GM23338 (cell line): ENCODE results near the gene METTL14. TPM values are rescaled to one million over a fixed set of nuclear protein-coding genes. Genes with fewer than 3 reads are reported as not detected.

Experiments
- ATAC-seq: fragments of 200-7000 bp; cut with Tn5 transposase; 3 replicates; pipeline ENCODE4 v1.9.1; 2020
- DNase-seq: peaks from one replicate; pipeline ENCODE4 v3.0.0-alpha.2; 2015; ENCODE audit warnings: low spot score
- H2AFZ ChIP-seq: fragments of 200-600 bp; sonication (generic); 2 replicates; pipeline ENCODE4 v1.8.0; 2016; ENCODE audit warnings: antibody characterized with exemption, mild to moderate bottlenecking, moderate library complexity
- H3F3A ChIP-seq: fragments of 200-600 bp; sonication (generic); replicated peaks from 2 replicates; pipeline ENCODE4 v1.8.0; 2017; ENCODE audit warnings: antibody characterized with exemption, mixed run types, low read depth
- H3K27ac ChIP-seq: fragments of 200-600 bp; sonication (generic); 2 replicates; pipeline ENCODE4 v1.6.1; 2016; ENCODE audit warnings: low read depth
- H3K27me3 ChIP-seq: fragments of 200-600 bp; sonication (generic); 2 replicates; pipeline ENCODE4 v1.8.0; 2016; ENCODE audit warnings: mild to moderate bottlenecking, mixed run types, moderate library complexity; ENCODE audit not compliant: insufficient read depth
- H3K36me3 ChIP-seq: fragments of 200-600 bp; sonication (generic); 2 replicates; pipeline ENCODE4 v1.8.0; 2016; ENCODE audit warnings: mild to moderate bottlenecking; ENCODE audit not compliant: insufficient read depth
- H3K4me1 ChIP-seq: fragments of 200-600 bp; sonication (generic); 2 replicates; pipeline ENCODE4 v1.8.0; 2016; ENCODE audit warnings: mild to moderate bottlenecking, moderate library complexity; ENCODE audit not compliant: insufficient read depth
- H3K4me2 ChIP-seq: fragments of 200-600 bp; sonication (generic); 2 replicates; pipeline ENCODE4 v1.7.1; 2017; ENCODE audit warnings: mixed run types
- H3K4me3 ChIP-seq: fragments of 200-600 bp; sonication (generic); 2 replicates; pipeline ENCODE4 v1.6.1; 2016; ENCODE audit warnings: mixed run types
- H3K79me2 ChIP-seq: fragments of 200-600 bp; sonication (generic); replicated peaks from 2 replicates; pipeline ENCODE4 v1.8.0; 2017; ENCODE audit warnings: mild to moderate bottlenecking; ENCODE audit not compliant: insufficient read depth
- H3K9me2 ChIP-seq: fragments of 200-600 bp; sonication (generic); 2 replicates; pipeline ENCODE4 v1.8.0; 2017; ENCODE audit not compliant: insufficient read depth
- H4K20me1 ChIP-seq: fragments of 200-600 bp; sonication (generic); replicated peaks from 2 replicates; pipeline ENCODE4 v1.8.0; 2017; ENCODE audit warnings: mild to moderate bottlenecking; ENCODE audit not compliant: insufficient read depth
- H3K27ac Mint-ChIP-seq: 2 replicates; pipeline ENCODE4 v1.8.0; 2020; ENCODE audit warnings: inconsistent platforms, mild to moderate bottlenecking, moderate library complexity, mixed read lengths
- H3K27me3 Mint-ChIP-seq: 3 replicates; pipeline ENCODE4 v1.8.0; 2022; ENCODE audit warnings: low read depth, mild to moderate bottlenecking, moderate library complexity, mixed read lengths, inconsistent platforms; ENCODE audit not compliant: insufficient read depth, poor library complexity
- H3K36me3 Mint-ChIP-seq: 3 replicates; pipeline ENCODE4 v1.8.0; 2021; ENCODE audit warnings: low read depth, mild to moderate bottlenecking, inconsistent platforms, moderate library complexity, mixed read lengths
- H3K4me1 Mint-ChIP-seq: 3 replicates; pipeline ENCODE4 v1.8.0; 2020; ENCODE audit warnings: mild to moderate bottlenecking, inconsistent platforms, mixed read lengths
- H3K4me3 Mint-ChIP-seq: 3 replicates; pipeline ENCODE4 v1.8.0; 2021; ENCODE audit warnings: moderate library complexity, mild to moderate bottlenecking, inconsistent platforms, mixed read lengths
- H3K9me3 Mint-ChIP-seq: 3 replicates; pipeline ENCODE4 v1.8.0; 2020; ENCODE audit warnings: moderate library complexity, mild to moderate bottlenecking, inconsistent platforms, mixed read lengths
- CREB1 ChIP-seq: fragments of 250-450 bp; sonication (Bioruptor Pico); IDR thresholded peaks from 2 replicates; pipeline ENCODE4 v1.5.0; 2020; ENCODE audit warnings: low read depth, mild to moderate bottlenecking, moderate library complexity
- CTCF ChIP-seq, 2 experiments: fragments of 200-600 bp in 1 of 2; sonication (generic) in 1 of 2; conservative IDR thresholded peaks; 2 replicates each; pipeline versions ENCODE4 v1.5.1 to v1.6.1; 2016 to 2017; ENCODE audit warnings: antibody characterized with exemption in 2 of 2, low read depth in 2 of 2, mild to moderate bottlenecking in 2 of 2, moderate library complexity in 1 of 2
- ETS1 ChIP-seq: IDR thresholded peaks from 2 replicates; pipeline ENCODE4 v1.6.1; 2016; ENCODE audit warnings: antibody characterized with exemption
- EZH2 ChIP-seq: fragments of 200-600 bp; sonication (generic); IDR thresholded peaks from one replicate; pipeline ENCODE4 v1.8.0; 2017; ENCODE audit warnings: antibody characterized with exemption, mild to moderate bottlenecking, low read depth; ENCODE audit not compliant: unreplicated experiment
- EZH2phosphoT487 ChIP-seq: fragments of 200-600 bp; sonication (generic); IDR thresholded peaks from one replicate; pipeline ENCODE4 v1.8.1; 2018; ENCODE audit warnings: antibody characterized with exemption; ENCODE audit not compliant: unreplicated experiment
- JUNB ChIP-seq: IDR thresholded peaks from one replicate; pipeline ENCODE4 v1.6.1; 2016; ENCODE audit warnings: antibody characterized with exemption; ENCODE audit not compliant: unreplicated experiment
- NANOG ChIP-seq: IDR thresholded peaks from 2 replicates; pipeline ENCODE4 v1.6.1; 2016; ENCODE audit warnings: antibody characterized with exemption, borderline replicate concordance
- POLR2AphosphoS5 ChIP-seq: IDR thresholded peaks from 2 replicates; pipeline ENCODE4 v1.6.1; 2016; ENCODE audit warnings: antibody characterized with exemption, low read depth
- REST ChIP-seq: IDR thresholded peaks from one replicate; pipeline ENCODE4 v1.6.1; 2018; ENCODE audit warnings: antibody characterized with exemption; ENCODE audit not compliant: unreplicated experiment
- STAT1 ChIP-seq: IDR thresholded peaks from one replicate; pipeline ENCODE4 v1.6.1; 2016; ENCODE audit warnings: antibody characterized with exemption; ENCODE audit not compliant: unreplicated experiment
- ZNF114 ChIP-seq: fragments of 250-450 bp; sonication (Bioruptor Pico); IDR thresholded peaks from 2 replicates; pipeline ENCODE4 v1.5.0; 2020; ENCODE audit warnings: mild to moderate bottlenecking, moderate library complexity
- ZNF331 ChIP-seq: fragments of 250-450 bp; sonication (Bioruptor Pico); IDR thresholded peaks from 2 replicates; pipeline ENCODE4 v1.5.0; 2020; ENCODE audit warnings: low read depth, mild to moderate bottlenecking, moderate library complexity
- ZNF462 ChIP-seq: fragments of 250-450 bp; sonication (Bioruptor Pico); IDR thresholded peaks from 2 replicates; pipeline ENCODE4 v1.5.0; 2020; ENCODE audit warnings: mild to moderate bottlenecking, moderate library complexity
- polyA plus RNA-seq: library from polyadenylated mRNA; unstranded; fragments of >200 nt; fragmentation: Nextera tagmentation; extraction: Ambion mirVana; gene quantifications from 2 replicates; pipeline ENCODE4 v1.2.1, GENCODE V29; 2016
- total RNA-seq: library from RNA; depleted of rRNA; stranded (reverse); fragments of >200 nt; shearing (Covaris generic); gene quantifications from 2 replicates; pipeline ENCODE4 v1.2.3, GENCODE V29; 2014

The METTL14 gene
- total and polyA plus RNA-seq, 2 experiments from 2014 or later = 39.3 to 56.8 TPM

- Histone ChIP-seq H3K4me2 (no peak overlapping the region), H3K27ac (no peak overlapping the region; the same call in 1 of the 2 replicates), H3K36me3 (peaks cover 30% of the 10 kb centered on the region), H3K79me2 (no peaks in the 10 kb centered on the region), H2AFZ (no peak overlapping the region), H3K4me3 (no peak overlapping the region), H3K4me1 (no peaks in the 10 kb centered on the region), H3K9me2 (no peaks in the 10 kb centered on the region), H3F3A (no peaks in the 10 kb centered on the region; the same call in none of the 2 replicates), H3K27me3 (no peaks in the 10 kb centered on the region), H4K20me1 (no peaks in the 10 kb centered on the region; the same call in 1 of the 2 replicates)
- no peaks in the 10 kb centered on the region for H3K9me3 Mint-ChIP-seq
- H3K4me3 Mint-ChIP-seq = no peak overlapping the region
- DNase-seq (no peak), ATAC-seq (no peak)
- no peaks in the 10 kb centered on the region for H3K27me3 Mint-ChIP-seq
- no peaks in the 10 kb centered on the region for H3K4me1 Mint-ChIP-seq
- H3K36me3 Mint-ChIP-seq = peaks cover 25% of the 10 kb centered on the region
- no peak overlapping the region for H3K27ac Mint-ChIP-seq
- TF ChIP-seq ZNF462 (CRISPR knock-in tag) = no peak
- no peak for TF ChIP-seq ZNF114 (CRISPR knock-in tag)
- TF ChIP-seq STAT1 = no peak
- no peak for TF ChIP-seq NANOG
- TF ChIP-seq CREB1 (CRISPR knock-in tag) = no peak
- no peak for TF ChIP-seq EZH2
- no peak for TF ChIP-seq ETS1
- TF ChIP-seq POLR2AphosphoS5 = no peak
- TF ChIP-seq JUNB = no peak
- TF ChIP-seq CTCF (conservative IDR thresholded peaks at IDR 0.05; ENCODE audit: low read depth in 2 of 2) = no peak
- TF ChIP-seq EZH2phosphoT487 = no peak
- TF ChIP-seq REST = no peak
- no peak for TF ChIP-seq ZNF331 (CRISPR knock-in tag)
Measured at GRCh38 chr4:118746251-118746919, 61.2 kb downstream of the METTL14 start.
